DMS153 (cell line): ENCODE measurements around the gene NTN5.
"Not testable (repeated sequence)": the region's sequence is repeated elsewhere in the genome, so short reads cannot be mapped to it uniquely, and the experiment has no call there.

Source experiments
- DNase-seq: peaks from one replicate; lab custom pipeline; 2025; lab: John Stamatoyannopoulos, UW

Gene NTN5, protein sequence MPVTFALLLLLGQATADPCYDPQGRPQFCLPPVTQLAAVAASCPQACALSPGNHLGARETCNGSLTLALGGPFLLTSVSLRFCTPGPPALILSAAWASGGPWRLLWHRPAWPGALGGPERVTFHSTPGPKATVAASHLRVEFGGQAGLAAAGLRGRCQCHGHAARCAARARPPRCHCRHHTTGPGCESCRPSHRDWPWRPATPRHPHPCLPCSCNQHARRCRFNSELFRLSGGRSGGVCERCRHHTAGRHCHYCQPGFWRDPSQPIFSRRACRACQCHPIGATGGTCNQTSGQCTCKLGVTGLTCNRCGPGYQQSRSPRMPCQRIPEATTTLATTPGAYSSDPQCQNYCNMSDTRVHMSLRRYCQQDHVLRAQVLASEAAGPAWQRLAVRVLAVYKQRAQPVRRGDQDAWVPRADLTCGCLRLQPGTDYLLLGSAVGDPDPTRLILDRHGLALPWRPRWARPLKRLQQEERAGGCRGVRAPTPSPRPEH

DNA sequence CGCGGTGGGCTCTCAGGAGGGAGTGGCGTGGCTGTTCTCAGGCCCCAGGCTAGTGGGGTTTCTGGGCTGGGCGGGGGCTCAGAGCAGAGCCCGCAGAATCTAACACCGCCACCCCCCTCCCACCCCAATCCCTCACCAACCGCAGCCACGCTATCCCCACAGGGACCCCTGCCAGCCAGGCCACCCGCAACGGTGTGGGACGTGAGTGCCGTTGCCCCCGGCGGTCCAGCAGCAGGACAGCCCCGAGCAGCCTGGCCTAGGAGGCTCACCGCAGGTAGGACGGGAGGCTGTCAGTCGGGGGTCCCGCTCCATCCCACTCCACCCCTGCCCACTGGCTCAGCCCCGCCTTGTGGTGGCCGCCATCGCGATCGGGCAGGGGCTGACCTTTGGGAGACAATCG lies at the start of gene NTN5:
Gene NTN5 (minus strand): TSS at position 24 of the 400 bp plus-strand sequence. CDS start 2,031 bp downstream, outside the sequence.
- no peak for DNase-seq

DNA sequence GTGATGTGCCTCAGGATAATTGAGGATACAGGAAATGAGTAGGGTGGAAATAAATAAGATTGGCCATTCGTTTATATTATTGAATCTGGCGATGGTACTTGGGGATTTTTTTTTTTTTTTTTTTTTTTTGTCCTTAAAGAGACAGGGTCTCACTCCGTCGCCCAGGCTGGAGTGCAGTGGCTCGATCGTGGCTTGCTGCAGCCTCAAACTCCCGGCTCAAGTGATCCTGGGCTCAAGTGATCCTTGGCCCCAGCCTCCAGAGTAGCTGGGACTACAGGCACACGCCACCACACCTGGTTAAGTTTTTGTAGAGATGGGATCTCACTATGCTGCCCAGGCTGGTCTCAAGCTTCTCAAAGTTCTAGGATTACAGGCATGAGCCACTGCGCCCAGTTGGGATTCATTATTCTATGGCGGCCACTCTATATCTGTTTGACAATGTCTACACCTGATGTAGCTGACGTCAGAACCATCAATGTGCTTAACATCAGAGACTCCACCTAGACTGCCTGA lies 49.4 kb upstream of the NTN5 start:
- DNase-seq = no peak

DNA sequence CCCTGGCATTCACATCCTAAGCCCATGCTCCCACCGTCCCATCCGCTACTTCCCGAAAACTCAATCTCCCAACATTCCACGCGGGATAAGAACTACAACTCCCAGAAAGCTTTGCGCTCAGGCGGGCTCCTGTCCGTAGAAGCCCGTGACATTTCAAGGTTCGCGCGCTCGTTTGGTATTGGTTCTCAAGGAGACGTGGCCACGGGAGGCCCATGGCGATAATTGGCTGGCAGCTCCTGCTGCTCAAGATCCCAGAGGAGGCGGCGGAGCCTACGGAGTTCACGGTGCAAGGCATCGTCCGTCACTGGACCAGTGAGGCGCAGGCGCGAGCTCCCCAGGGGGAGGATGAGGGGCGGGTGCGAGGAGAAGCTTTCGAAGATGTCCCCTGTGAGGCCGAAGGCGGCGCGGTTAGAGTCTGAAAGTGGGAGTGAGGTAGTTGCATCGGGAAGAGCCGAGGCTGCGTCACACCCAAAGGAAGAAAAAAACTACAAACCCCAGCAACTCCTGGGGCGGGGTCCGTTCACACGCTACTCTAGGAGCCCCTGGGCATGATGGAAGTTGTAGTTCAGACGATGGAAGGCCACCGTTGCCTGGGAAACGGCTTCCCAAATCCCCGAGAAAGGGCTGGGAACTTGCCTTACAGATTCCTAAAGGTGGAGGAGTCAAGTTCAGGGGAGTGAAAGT lies 47.9 kb upstream of the NTN5 start:
- peak; percentile 99 for DNase-seq

DNA sequence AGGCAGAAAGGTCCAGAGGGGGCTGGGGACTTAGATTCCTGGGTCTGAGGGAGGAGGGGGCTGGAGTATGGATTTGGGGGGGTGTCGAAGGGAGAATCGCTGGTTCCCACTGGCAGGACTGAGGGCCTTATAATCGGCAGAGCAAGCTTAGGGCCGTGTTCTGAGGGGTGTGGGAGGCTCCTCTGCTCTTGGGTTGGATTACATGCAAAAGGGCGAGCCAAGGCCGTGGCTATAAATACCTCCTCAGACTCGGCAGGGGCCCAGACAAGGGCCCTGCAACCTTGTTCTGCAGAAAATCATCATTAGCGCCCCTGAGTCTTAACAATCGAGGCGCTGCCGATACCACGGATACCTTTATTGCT lies 47.4 kb upstream of the NTN5 start:
- DNase-seq = no peak

DNA sequence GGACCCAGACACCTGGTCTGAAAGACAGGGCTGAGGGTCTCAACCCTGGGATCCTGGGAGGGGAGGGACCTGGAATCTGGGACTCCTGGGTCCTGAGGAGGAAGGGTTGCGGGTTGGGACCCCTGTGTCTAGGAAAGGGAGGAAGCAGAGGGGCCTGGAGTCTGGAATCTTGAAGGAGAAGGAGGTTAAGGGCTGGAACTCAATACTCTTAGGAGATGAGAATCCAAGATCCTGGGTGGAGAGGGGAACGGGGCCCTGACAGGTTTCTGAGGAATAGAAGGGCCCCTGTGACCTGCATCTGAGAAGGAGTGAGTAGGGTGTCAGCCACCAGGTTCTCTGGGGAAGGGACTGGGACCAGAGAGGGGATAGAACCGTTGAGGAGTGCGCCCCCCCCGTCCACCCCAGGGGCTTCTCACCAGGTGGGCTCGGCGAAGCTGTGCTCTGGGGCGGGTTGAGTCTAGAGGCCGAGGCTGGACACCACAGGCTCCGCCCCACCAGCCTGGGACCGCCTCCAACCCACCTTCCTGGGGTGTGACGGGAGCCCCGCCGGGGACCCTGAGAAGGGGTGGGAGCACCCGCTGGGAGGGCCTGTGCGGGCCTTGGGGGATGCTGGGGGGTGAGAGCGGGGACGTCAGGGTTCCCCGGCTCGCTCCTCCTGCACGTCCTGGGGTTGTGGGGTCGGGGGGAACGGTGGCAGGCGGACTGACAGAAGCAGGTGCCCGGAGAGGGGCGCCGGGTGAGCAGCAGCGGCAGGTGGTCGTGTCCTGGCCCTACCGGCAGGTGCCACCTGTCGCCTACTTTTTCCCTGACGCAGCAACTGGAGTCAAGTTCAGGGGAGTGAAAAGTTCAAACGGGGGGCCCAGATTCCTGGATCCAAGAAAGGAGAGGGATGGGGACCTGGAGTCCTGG lies 46.7 kb upstream of the NTN5 start, which contains the start of gene MAMSTR:
Gene MAMSTR (minus strand): TSS at position 463 of the 909 bp plus-strand sequence. CDS start 694 bp downstream, outside the sequence.
- DNase-seq = no peak

DNA sequence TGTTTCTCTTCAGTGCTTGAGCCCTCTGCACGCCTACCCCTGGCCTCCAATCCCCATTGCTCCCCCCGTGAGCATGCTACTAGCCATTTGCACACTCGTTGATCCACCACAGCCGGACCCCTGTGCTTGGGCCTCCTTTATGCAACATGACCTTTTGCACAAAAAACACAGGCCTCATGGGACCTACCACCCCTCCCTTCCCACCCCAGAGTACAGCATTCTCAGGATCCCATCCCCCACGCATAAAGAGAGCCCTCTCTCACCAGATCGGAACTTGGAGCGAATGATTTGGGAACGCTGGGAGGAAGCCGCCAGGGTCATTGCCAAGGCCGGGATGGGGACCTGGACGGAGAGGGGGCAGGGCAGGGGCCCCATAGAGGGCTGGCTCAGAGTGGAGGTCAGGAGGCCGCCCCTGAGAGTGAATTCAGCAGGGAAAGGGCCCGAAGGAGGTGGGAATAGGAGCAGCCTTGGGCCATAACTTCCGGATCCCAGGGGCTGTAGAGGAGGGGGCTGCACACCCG lies 46.0 kb upstream of the NTN5 start:
- DNase-seq = no peak

DNA sequence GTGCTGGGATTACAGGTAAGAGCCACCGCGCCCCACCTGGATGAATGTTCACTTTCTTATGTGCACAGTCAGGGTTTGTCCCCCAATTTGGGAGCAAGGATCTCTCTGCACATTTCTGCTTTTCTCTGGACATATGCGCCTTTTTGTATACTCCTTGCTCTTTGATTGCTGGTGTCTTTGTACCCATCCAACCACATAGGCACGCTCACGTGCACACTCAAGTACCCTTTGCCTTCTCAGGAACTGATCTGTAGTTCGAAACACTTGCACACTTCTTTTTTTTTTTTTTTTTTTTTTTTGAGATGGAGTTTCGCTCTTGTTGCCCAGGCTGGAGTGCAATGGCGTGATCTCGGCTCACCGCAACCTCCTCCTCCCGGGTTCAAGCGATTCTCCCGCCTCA lies 45.3 kb upstream of the NTN5 start:
- not testable (repeated sequence) for DNase-seq

DNA sequence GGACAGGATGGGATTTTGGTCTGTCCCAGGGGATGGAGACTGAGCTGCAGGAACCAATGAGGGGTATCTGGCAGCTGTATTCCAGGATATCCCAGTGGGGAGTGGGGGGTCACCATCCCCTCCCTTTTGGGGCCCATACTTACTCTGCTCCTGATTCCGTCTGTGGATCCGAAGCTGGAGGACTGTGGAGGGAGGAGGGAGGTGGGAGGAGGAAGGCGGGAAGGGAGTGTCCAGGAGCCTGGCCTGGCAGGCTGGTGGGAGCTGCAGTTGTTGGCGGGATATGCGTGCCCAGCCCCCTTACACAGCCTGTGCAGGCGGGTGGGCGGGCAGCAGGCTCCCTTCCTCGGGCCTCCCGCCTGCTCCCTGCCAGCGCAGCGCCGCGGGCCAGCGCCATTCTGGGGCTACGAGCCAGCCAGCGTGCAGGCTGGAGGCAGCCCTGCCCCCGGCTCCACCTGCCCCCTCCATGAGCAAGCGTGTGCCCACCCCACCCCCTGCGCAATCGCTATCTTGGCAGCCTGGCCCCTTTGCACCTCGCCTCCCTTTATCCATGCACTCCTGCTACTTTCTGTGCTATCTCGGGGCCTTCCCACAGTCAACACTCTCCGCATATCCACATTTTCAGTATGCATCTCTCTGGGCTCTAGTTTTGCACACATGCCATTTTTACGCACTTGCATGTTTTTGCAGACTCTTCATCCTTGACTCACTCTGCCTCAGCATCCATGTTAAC lies 43.9 kb upstream of the NTN5 start:
- no peak for DNase-seq

DNA sequence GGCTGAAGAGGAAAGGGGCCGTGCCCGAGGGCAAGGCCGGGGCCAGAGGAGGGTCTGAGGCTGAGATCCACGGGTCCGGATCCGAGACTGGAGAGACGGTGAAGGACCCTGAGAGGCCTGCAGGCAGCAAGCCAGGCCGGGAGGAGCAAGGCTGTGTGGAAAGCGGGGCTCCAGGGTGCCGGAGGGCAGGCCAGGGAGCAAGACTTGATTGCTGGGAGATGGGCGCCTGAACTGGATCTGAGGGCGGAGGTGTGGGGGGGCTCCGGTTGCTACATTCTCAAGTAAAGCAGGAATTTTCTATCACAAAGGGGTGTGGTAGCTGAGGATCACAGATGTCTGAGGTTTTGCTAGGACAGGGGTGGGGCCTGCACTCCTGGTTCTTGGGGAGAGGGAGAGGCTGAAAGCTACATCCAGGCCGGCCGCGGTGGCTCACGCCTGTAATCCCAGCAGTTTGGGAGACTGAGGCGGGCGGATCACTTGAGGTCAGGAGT lies 42.9 kb upstream of the NTN5 start:
- DNase-seq = no peak

DNA sequence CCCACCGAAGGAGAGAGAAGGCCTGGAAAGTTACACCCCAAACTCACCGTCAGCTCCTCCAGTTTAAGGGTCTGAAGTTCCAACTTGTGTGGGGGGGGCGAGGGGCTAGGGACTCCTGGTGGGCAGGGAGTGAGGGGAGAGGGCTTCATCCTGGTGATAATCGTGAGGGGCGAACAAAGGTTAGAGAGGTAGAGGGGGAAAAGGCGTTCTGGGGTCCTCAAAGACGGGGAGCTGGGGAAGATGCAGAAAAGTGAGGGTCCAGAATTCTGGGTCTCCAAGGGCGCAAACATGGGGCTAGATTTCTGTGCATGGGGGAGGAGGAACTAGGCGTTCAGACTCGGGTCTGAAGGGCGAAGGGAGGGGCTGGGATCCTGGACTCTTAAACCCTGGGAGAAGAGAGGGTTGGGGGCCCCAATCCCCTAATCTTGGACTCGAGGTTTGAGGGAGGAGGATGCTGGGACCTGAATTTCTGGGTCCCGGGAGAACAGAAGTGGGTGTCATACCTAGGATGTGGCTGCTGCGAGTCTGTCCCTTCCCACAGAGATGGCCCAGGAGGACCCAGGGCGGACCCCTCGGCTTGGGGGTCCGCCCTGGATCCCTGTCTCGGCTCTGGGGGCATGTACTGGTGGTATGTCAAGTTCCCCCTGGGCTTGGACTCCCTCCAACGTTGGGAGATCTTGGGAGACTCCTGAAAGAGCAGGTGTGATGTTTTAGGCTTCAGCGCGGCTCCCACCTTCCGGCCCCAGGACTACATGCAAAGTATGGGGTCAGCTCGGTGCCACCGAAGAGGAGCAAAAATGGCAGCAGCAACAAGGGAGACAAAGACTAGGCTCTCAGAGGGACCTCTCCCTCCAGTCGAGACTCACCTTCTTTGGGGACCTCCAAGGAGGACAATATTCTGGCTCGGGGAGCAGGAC lies 42.2 kb upstream of the NTN5 start:
- DNase-seq = no peak

DNA sequence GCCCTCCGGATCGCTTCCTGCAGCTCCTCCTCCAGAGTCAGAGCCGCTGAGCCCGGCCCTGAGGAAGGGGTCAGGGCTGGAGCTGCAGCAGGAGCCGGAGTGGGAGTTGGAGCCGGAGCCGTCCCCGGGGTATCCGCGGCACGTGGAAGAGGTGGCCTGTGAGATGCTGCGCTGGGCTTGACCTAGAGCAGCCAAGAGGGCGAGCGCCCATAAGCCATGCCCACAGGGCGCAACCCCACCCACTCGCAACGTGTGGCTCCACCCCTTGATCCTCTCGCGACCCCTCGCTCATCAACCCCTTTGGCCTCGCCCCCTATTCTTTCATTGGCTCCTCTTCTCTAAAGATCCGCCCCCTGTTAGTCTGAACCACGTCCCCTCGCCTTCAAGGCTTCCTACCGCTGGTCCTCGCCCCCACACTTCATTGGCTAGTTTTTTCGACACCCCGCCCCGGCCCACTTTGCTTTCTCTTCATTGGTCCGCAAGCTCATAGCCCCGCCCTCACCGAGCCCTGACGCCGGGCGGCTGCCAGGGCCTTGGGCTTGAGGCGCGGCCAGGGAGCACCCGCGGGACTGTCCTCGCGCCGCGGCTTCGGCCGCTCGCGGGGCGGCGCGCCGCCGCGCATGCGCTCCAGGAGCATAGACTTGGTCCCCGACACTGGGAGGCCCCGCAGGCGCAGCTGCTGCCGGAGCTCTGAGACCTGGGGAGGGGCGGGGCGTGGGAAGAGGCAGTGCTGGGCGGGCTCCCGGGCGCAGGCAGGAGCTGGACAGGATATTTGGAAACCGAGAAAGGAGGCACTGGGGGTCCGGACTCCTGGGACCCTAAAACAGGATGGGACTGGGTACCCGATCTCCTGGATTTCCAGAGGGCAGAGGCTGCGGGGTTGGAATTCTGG lies 41.3 kb upstream of the NTN5 start:
- DNase-seq = peak; percentile 99

DNA sequence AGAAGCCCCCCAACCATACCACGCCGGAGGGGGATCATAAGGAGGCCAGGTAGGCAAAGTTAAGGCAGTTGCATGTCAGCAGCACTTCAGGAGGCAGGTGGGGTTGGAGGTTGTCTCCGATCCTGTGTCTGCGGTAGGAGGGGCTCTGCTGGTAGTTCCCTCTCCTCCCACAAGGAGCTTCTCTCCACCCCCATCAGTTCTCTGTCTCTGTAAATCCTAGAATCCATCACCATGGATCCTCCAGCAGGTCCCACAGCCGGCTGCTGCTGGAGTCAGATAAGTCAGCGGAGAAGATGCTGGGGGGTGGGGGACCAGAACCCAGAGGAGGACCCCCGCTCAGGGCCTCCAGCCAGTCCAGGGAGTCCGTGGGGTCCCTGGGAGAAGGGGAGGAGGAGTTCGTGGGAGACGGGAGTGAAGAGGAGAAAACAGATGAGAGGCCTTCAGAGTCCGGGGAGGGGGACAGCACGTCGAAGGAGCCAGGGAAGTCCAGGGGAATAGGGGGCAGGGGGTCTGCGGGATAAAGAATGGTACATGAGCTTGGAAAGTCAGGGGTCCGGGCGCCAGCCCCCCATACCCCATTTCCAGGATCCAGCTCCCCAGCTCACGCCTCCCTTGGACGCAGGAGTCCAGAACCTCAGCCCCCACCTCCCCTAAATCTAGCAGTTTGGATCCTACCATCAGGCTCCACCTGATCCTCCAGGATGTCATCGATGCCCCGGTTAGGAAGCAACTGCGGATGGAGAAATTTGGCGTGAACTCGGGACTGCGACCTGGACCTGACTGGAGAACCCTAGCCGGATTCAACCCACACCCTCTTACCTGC lies 40.4 kb upstream of the NTN5 start:
- DNase-seq = no peak

DNA sequence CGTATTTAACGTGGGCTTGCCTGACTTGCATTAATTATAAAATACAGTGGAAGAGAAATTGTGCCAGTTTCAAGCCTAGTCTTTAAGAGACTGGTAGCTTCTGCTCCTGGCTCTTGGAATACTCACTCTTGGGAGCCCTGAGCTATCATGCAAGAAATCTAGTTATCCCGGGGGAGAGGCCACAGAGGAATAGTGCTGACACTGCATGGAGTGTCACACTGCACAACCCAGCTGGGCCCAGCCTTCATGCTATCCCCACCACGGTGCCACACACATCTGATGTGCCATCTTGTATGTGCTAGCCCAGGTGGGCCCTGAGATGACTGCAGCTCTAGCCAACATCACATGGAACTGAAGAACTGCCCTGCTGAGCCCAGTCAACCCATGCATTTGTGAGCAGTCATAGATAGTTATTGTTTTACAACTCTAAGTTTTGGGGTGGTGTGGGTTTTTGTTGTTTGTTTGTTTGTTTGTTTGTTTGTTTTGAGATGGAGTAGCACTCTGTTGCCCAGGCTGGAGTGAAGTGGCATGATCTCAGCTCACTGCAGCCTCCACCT lies 38.4 kb upstream of the NTN5 start:
- DNase-seq = no peak

DNA sequence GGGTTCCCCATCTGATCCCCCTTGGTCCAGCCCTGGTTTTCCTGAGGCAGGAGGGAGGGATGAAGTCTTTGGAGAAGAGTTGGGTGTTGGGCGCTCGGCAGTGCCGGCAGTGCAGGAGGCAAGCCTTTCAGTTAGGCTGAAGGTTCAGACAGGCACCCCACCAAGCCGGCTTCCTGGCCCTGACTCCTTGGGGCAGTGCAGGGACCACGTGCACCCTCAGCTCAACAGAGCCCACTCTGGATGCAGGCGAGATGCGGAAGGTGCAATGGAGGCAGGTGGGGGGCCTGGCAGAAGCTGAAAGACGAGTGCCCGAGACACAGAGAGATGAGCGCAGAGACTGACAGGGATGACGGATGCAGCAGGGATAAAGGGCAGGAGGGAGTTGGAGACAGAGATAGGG lies 35.7 kb upstream of the NTN5 start:
- no peak for DNase-seq

DNA sequence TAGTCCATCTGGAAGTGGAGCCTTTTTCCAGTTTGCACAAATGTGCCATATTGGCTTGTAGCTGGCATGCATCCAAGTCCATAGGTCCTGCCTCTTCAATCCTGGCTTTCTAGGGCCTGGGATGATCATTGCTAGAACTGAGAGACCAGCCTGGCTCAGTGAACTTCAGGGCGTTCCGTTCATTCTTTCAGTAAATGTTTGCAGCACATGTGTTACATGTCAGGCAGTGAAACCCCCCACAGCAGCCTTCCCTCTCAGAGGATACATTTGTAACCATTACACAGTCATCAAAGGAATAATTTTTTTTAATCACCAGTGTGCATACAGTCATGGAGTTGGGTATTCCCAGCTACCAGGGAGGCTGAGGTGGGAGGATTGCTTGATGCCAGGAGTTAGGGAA lies 32.6 kb upstream of the NTN5 start:
- no peak for DNase-seq

DNA sequence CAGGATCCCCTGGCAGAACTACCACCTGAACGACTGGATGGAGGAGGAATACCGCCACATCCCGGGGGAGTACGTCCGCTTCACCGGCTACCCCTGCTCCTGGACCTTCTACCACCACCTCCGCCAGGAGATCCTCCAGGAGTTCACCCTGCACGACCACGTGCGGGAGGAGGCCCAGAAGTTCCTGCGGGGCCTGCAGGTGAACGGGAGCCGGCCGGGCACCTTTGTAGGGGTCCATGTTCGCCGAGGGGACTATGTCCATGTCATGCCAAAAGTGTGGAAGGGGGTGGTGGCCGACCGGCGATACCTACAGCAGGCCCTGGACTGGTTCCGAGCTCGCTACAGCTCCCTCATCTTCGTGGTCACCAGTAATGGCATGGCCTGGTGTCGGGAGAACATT lies 30.5 kb upstream of the NTN5 start:
- DNase-seq = no peak

DNA sequence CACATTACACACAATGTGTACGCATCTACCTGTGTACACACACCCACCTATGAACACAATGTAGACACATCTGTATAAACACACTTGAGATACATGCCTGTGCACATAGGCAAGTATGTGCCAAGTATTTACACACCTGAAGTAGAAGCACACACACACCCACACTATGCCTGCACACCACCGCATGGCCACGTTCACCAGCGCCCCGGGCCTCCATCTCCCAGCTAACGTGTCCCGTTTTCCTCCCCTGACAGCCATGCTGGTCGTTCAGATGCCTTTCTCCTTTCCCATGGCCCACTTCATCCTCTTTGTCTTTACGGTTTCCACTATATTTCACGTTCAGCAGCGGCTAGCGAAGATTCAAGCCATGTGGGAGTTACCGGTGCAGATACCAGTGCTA lies 29.9 kb upstream of the NTN5 start:
- DNase-seq = no peak

DNA sequence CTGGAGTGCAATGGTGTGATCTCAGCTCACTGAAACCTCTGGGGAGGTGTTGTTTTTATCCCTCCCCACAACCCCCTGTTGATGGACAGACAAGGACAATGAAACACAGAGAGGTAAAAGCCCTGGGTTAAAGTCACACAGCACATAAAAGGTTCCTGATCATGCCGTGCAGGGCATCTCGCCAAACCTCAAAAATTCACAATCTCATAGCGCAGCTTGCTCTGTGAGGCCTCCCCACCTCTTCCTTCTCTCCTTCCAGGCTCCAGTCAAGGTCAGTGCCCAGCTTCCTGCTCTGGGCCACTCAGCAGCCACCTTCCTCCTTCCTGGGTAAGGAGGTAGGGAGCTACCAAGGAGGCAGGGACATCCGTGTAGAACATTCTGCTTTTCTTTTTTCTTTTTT lies 25.2 kb upstream of the NTN5 start:
- no peak for DNase-seq
